A673 (cell line): ENCODE results near the gene NOP16. TPM values are rescaled to one million over a fixed set of nuclear protein-coding genes. Genes with fewer than 3 reads are reported as not detected.

ENCODE experiments used
- BruUV-seq: library from RNA; stranded (reverse); fragments of 400-500 nt; replicated peaks from 2 replicates; lab custom pipeline; 2021; lab: Mats Ljungman, UMichigan
- CTCF ChIA-PET: fragments of 300-600 bp; sonication (Branson Sonifier 250); formaldehyde crosslinking; loops from one replicate; lab custom pipeline; 2022; ENCODE audit warnings: antibody characterized with exemption; lab: Charles Lee
- POLR2A ChIA-PET: fragments of 300-600 bp; sonication (Branson Sonifier 250); formaldehyde crosslinking; loops from one replicate; lab custom pipeline; 2022; ENCODE audit warnings: antibody characterized with exemption; ENCODE audit not compliant: low non-redundant PET; lab: Charles Lee
- DNase-seq: peaks from one replicate; pipeline ENCODE4 v3.0.0-alpha.2; 2015; ENCODE audit warnings: low spot score
- H3K27ac ChIP-seq: fragments of 200-600 bp; sonication (generic); 2 replicates; pipeline ENCODE4 v1.5.1; 2016; ENCODE audit warnings: mixed run types, low read depth, mild to moderate bottlenecking, mixed read lengths, antibody characterized with exemption, low read length; ENCODE audit not compliant: poor library complexity, severe bottlenecking
- H3K27me3 ChIP-seq: fragments of 200-600 bp; sonication (generic); replicated peaks from 2 replicates; pipeline ENCODE4 v1.6.1; 2017; ENCODE audit warnings: mixed run types, low read depth, mild to moderate bottlenecking, mixed read lengths, antibody characterized with exemption, low read length; ENCODE audit not compliant: insufficient read depth, poor library complexity
- H3K36me3 ChIP-seq: fragments of 200-600 bp; sonication (generic); 2 replicates; pipeline ENCODE4 v1.6.1; 2016; ENCODE audit warnings: mixed run types, mild to moderate bottlenecking, mixed read lengths, antibody characterized with exemption, low read length; ENCODE audit not compliant: insufficient read depth, poor library complexity, severe bottlenecking
- H3K4me1 ChIP-seq: fragments of 200-600 bp; sonication (generic); 2 replicates; pipeline ENCODE4 v1.6.1; 2017; ENCODE audit warnings: mixed run types, mild to moderate bottlenecking, mixed read lengths, antibody characterized with exemption, low read length; ENCODE audit not compliant: insufficient read depth, poor library complexity, severe bottlenecking
- H3K4me3 ChIP-seq: fragments of 200-600 bp; sonication (generic); 2 replicates; pipeline ENCODE4 v1.5.1; 2016; ENCODE audit warnings: low read depth, mixed run types, mild to moderate bottlenecking, mixed read lengths, low read length; ENCODE audit not compliant: poor library complexity, severe bottlenecking
- H3K9me3 ChIP-seq: fragments of 200-600 bp; sonication (generic); 2 replicates; pipeline ENCODE4 v1.6.1; 2016; ENCODE audit warnings: mixed run types, low read depth, mild to moderate bottlenecking, mixed read lengths, antibody characterized with exemption, low read length; ENCODE audit not compliant: poor library complexity, severe bottlenecking
- CTCF ChIP-seq: fragments of 300-800, 200-600 bp; sonication (generic); conservative IDR thresholded peaks from 2 replicates; pipeline ENCODE4 v1.5.1; 2017; ENCODE audit warnings: low read depth, mild to moderate bottlenecking, antibody characterized with exemption, low read length, moderate library complexity, mixed read lengths
- EZH2 ChIP-seq: fragments of 200-600 bp; sonication (generic); IDR thresholded peaks from 2 replicates; pipeline ENCODE4 v1.6.1; 2017; ENCODE audit warnings: borderline replicate concordance, low read depth, mild to moderate bottlenecking, mixed read lengths, antibody characterized with exemption, low read length; ENCODE audit not compliant: poor library complexity, severe bottlenecking
- intact Hi-C: fragments of 100-400 bp; cut with micrococcal nuclease; formaldehyde crosslinking; loops from one replicate; pipeline ENCODE4 v1.10.0; 2022; ENCODE audit not compliant: unreplicated experiment
- total RNA-seq: library from RNA; stranded (reverse); gene quantifications from 2 replicates; pipeline ENCODE4 v1.2.3, GENCODE V29; 2021

The NOP16 gene
- total RNA-seq, 1 experiment from 2014 or later: 66.0 TPM

- no peaks in the 10 kb centered on the region for H3K27me3 ChIP-seq
- no peak for DNase-seq
- peaks cover 32% of the 10 kb centered on the region for H3K36me3 ChIP-seq
- no peak overlapping the region for H3K27ac ChIP-seq
- no peaks in the 10 kb centered on the region for H3K9me3 ChIP-seq
- intact Hi-C loops: no loop called here
- BruUV-seq: no TSS peak
- no peak for TF ChIP-seq CTCF
- no peak for TF ChIP-seq EZH2
- ChIA-PET CTCF (no interaction called here), POLR2A (no interaction called here)
- no peaks in the 10 kb centered on the region for H3K4me1 ChIP-seq
- H3K4me3 ChIP-seq: no peak overlapping the region
Measured at GRCh38 chr5:176356179-176356566, 32.2 kb downstream of the NOP16 start.

- Histone ChIP-seq H3K4me1 (no peaks in the 10 kb centered on the region), H3K27me3 (no peaks in the 10 kb centered on the region), H3K4me3 (no peak overlapping the region), H3K9me3 (no peaks in the 10 kb centered on the region), H3K36me3 (peaks cover 34% of the 10 kb centered on the region), H3K27ac (no peak overlapping the region)
- ChIA-PET POLR2A (interaction anchor here (0.6 kb wide), 1 partner anchor 412 kb away, joined by 4 read pairs; no protein-coding TSS in a partner anchor), CTCF (no interaction called here)
- intact Hi-C loops: no loop called here
- no peak for TF ChIP-seq CTCF
- no TSS peak for BruUV-seq
- DNase-seq: no peak
Measured at GRCh38 chr5:176355400-176356178, 32.8 kb downstream of the NOP16 start.

GRCh38 chr5:176353533-176353932 is 34.9 kb downstream of the NOP16 start:
- POLR2A ChIA-PET: no interaction called here

More at GRCh38 chr5:176353533-176353932, 34.9 kb downstream of the NOP16 start:
- DNase-seq: no peak
- no peak overlapping the region for H3K27ac ChIP-seq
- no TSS peak for BruUV-seq
- H3K36me3 ChIP-seq: peaks cover 49% of the 10 kb centered on the region
- CTCF ChIA-PET: no interaction called here
- no peak for TF ChIP-seq CTCF
- TF ChIP-seq EZH2: no peak
- H3K4me3 ChIP-seq: no peak overlapping the region
- no peaks in the 10 kb centered on the region for H3K9me3 ChIP-seq
- intact Hi-C loops: no loop called here
- H3K27me3 ChIP-seq: no peaks in the 10 kb centered on the region
- H3K4me1 ChIP-seq: no peaks in the 10 kb centered on the region
